ENCODE results near the gene RYR2.

RYR2 gene

DNA sequence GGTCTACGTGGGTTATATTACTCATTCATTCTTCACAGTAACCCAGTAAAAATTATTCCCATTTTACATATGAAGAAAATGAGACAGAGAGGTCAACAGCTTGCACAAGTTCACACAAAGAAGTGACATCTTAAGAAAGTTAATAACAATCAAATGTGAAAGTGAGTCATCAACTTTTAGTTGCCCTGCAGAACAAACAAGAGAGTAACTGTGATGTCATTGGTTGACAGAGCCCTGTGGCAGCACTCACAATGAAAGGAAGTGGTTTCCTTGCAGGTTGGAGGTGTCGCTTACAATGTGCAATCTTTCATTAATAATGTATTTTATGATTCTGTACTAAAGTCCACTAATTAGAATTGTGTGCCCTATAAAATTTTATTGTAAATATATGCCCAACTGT is 369.6 kb downstream of the RYR2 start:
- in situ Hi-C loops (cut with MboI; ENCODE audit: low sequenced_read_pairs), result no loop called here

DNA sequence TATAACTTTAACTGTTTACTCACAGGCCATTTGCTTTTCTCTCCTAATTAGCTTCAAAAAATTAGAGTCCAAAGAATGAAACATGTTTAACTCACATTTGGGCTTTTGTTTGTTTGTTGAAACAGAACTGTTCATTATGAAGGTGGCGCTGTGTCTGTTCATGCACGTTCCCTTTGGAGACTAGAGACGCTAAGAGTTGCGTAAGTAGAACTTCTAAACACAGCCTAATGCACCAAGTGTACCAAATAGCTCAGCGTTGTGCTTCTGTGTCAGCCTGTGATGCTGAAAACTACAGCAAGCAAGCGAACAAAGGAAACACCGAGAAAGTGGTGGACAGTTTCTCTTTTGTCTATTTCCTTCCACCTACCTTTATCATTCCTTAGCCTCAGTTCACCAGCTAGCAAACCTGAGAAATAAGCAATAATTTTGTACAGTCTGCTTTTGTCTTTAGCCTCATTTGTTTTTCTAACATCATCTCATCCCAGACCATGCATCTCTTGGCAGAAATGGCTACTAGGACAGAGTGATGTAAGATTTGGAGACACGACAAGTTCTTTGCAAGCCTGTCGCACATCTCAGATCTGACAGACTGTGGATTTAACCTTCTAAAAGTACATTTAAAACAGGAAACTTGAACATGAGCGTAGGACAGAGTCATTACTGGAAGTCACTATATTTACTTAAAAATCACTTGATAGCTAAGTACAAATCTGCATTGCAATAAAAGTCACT is 375.1 kb downstream of the RYR2 start:
- in situ Hi-C loops (cut with MboI; ENCODE audit: low sequenced_read_pairs), result no loop called here

DNA sequence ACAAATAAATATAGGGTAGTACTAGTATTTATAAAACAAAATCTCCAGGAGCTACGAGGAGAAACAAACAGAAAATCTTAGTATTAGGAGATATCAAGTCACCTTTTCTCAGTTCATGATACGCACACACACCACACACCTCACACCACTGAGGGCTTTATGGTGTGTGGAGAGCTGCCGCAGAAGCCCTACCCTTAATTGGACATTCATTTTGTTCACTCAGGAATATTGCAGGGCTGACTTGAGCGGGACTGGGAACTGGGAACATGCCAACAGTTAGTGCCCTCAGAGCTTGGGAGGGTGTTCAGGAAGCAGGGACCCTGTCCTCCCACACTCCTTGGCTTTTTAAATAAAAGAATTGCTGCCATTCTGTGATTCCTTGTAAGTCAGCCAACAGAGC is 386.8 kb downstream of the RYR2 start:
- in situ Hi-C loops (cut with MboI; ENCODE audit: low sequenced_read_pairs), result no loop called here

DNA sequence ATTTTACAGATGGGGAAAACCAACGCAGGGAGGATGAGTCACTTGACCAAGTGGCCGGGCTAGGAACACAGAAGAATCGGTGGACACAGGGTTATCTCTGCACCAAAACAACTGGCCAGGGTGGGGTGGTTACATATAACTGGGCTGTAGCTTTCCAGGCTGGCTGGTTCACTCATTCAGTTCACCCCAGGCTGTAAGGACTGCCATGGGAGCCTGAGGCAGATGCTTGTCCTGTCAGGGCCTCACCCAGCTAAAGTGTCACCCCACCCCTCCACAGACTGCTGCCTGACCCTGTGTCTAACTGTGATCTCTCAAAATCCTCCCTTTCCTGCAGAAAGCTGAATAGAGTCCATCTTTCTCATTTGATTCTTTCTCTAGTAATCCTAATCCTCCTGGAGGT is 387.3 kb downstream of the RYR2 start:
- in situ Hi-C loops (cut with MboI; ENCODE audit: low sequenced_read_pairs), result no loop called here

DNA sequence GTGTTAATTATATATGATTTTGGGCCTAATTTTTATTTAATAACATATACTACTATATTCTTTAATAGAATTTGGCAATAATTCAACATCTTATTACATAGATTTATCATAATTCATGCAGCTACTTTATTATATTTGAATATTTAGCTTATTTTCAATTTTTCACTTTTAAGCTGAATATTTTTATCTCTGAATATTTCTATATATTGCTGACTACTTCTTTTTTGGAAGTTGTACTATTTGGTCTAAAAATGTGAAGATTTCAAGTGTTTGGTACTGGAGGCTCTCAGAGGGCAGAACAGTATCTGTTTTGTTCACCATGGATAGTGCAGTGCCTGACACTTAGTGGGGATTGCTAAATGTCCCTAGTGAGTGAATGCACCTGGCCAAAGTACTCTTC is 389.5 kb downstream of the RYR2 start:
- in situ Hi-C loops (cut with MboI; ENCODE audit: low sequenced_read_pairs), result no loop called here

DNA sequence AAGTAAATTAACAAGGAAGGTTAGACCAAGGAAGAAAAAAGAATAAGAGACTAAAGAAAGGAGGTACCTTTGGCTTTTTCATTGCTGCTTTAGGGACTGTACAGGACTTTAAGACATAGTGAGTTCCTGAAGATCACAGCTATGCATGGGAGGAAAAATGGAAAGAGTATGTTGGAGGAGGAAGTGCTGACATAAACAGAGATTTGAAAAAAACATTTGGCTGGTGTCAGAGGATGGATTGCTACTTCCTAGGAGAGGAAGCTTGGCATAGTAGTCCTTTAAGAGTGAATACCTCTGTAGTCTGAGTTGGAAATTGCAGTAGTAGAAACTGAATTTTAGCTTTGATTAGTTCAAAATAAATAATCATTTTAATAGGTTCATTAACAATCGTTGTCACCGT is 398.4 kb downstream of the RYR2 start:
- in situ Hi-C loops (cut with MboI; ENCODE audit: low sequenced_read_pairs), result no loop called here

DNA sequence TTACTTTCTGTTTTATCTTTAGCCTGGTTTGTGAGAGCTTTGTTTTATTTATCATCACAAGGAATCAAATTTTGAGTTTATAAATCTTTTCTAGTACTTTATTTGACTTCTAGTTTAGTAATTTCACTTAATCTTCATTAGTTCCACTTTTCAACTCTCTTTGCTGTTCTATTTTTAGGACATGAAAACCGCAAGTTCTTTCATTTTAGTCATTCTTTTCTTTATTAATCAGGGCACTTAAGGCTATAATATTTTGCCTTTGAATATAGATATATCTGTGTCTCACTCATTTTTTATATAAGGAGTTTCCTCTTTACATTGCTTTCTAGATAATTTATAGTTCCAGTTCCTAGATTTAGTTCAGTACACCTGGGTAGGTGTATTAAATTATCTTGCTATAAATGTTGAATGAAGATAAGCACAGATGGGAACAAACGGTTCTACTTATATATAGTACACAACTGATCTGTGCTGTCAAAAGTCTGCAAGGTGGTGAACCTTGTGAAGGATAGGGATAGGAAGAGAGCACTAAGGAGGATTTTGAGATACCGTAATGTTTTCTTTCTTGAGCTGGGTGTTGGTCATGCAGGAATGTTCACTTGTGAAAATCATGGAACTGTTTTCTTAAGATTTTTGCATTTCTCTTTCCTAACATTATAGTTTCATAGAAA is 402.3 kb downstream of the RYR2 start:
- in situ Hi-C loops (cut with MboI; ENCODE audit: low sequenced_read_pairs), result no loop called here

DNA sequence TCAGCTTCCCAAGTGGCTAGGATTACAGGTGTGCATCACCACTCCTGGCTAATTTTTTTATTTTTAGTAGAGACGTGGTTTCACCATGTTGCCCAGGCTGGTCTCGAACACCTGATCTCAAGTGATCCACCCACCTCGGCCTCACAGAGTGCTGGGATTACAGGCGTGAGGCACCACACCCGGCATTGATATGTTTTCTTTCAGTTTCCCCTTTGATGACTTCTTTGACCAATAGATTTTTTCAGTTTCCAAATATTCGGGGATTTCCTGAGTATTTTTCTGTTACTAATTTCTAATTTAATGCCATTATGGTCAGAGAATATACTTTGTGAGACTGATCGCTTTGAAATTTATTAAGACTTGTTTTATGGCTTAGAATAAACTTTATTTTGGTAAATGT is 406.1 kb downstream of the RYR2 start:
- in situ Hi-C loops (cut with MboI; ENCODE audit: low sequenced_read_pairs), result no loop called here

DNA sequence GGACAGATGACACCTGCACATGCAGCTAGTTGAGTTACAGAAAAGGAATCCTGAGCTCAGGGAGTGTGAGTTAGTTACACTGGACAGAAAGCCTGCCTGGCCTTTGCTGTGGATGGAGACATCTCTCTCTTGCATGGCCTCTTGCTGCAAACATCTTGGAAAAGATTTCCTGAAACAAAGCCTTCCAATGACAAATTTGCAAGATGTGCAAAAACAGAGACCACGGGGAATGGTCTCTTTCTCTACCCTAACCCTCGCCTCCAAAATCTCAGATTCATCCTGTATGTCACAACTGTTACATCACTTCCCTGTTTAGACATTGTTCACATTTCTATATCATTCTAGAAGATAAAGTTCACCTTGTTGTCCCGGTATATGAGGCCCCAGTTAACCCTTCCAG is 415.6 kb downstream of the RYR2 start:
- in situ Hi-C loops (cut with MboI; ENCODE audit: low sequenced_read_pairs), result no loop called here

DNA sequence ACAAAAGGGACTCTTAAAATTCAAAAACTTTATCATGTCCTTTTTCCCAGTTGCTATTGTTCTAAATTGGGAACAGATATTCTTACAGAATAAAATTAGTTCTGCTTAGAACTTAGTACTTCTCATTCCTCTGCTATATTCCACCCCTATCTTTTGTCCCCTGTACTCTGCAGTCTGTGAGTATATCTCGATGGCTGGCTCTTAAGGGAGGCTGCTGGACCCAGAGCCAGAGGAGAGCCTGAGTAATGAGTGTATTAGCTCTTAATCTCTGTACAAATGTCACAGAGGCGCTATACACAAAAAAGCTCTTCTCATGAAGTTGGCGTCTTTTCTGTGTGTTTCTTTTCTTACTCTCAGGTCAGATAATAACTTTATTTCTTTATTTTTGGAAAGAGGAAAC is 425.3 kb downstream of the RYR2 start:
- in situ Hi-C loops (cut with MboI; ENCODE audit: low sequenced_read_pairs), result no loop called here

DNA sequence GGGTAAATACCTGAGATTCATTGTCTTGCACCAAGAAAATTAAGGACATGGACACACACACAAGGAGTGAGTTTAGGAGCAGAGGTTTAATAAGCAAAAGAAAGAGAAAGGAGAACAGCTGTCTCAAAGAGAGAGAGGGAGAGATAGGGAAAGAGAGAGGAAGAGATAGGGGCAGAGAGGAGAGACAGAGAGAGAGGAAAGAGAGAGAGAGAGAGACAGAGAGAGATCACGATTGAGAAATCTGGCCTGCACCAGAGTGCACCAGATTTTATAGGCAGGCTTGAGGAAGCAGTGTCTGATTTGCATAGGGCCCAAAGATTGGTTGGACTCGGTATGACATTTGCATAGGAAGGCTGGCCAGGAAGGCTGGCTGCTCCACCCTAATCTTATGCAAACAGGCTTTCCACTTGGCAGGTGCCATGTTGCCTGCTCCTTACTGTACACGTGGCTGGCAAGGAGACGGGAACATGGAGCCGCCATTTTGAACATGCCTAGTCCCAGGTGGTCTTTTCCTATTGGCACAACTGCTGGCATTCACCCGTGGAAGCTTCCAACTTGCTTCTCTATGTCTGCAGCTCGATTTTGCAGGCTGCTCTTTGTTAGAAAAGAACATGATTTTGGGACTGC is 428.8 kb downstream of the RYR2 start:
- in situ Hi-C loops (cut with MboI; ENCODE audit: low sequenced_read_pairs), result no loop called here

DNA sequence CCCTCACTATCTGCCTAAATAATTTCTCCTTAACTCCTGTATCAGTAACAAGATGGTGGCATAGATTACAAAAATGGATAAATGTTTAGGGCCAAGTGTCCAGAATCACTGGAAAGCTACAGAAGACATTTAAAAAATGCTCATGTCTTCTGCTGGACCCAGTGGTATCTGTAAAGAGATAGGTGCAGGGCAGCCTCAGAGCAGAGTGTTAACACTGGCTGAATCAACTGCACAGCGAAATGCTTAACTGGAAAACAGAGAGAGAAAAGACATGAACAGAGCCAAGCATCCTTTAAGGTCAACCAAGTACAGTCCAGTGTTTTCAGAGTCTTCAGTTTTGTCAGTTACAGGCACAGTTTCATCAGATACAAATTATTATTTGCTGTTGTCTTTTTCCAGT is 429.4 kb downstream of the RYR2 start:
- in situ Hi-C loops (cut with MboI; ENCODE audit: low sequenced_read_pairs), result no loop called here

DNA sequence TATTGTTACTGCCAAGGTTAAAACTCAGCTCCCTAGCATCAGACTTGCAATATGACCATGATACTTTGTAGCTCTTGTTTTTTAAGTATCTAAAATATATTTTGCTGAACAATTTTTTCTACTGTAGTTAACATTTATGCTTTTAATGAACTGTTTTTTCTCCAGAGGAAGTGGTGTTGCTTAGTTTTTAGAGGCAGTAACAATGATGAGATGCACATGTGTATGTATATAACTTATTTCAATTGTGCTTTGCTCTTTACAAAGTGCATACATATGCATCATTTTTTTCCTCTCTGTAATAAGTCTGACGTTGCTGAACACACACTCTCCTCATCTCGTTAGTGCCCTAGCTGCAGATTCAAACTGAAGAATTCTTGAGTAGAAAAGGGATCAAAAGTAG is 430.0 kb downstream of the RYR2 start:
- in situ Hi-C loops (cut with MboI; ENCODE audit: low sequenced_read_pairs), result no loop called here

DNA sequence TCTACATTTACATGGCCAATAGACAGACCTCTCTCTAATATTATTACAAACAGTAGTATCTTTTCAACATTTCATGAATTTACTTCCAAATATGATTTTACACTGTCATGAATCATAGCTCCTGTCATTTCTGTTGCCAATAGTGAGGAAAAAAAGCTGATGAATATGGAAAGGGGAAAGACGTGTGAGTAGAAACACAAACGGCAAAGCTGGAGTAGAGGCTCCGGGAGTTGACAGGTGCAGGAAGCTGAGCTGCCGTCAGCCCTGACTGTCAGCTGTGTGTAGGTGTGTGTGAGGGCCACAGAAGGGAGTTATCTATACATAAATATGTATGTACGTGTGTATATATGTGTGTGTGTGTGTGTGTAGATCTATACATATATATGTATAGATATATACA is 431.9 kb downstream of the RYR2 start:
- in situ Hi-C loops (cut with MboI; ENCODE audit: low sequenced_read_pairs), result no loop called here

DNA sequence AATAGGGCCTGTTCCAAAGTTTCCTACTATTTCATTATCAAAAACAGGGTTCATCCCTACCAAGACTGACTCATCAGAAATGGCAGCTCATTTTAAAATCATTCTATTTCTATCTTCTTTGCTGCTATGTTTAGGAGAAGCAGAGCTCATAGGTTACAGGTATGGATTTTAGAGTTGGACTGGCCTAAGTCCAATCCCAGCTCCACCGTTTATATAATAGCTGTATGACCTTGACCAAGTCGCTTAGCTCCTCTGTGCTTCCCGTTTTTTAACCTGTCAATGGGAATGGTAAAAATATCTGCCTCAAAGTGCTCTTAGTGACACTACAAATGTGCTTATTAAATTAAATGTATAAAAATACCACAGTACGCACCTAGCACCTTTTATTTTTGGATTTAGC is 436.1 kb downstream of the RYR2 start:
- in situ Hi-C loops (cut with MboI; ENCODE audit: low sequenced_read_pairs), result no loop called here

DNA sequence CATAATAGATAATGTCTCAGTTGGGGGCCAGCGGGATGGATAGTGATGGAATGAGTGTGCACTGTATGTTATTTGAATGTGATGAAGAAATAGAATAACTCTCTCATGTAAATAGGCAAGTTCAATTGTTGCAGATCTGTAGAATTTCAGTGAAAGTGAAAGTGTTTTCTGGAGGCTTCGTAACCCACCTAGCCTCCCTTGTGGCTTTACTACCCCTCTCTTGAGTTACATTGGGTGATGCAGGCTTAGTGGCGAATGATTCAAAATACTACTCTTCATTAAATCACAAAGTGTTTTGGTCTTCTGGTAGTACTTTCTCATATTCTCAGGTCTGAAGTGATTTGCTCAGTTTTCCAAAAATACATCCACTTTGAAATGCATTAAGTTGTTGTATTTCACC is 436.9 kb downstream of the RYR2 start:
- in situ Hi-C loops (cut with MboI; ENCODE audit: low sequenced_read_pairs), result no loop called here

DNA sequence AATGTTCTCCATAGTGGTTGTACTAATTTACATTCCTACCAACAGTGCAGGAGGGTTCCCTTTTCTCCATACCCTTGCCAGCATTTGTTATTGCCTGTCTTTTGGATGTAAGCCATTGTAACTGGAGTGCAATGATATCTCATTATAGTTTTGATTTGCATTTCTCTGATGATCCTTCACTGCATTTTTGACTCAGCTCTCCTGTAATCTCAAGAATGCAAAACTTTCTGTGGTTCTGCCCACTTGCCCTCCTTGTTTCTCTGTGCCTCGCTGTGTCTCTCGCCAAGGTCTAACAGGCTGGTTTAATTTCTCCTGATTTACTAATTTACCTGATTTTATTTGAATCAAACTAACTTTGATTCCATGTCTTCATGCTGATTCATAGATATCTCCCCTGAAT is 440.8 kb downstream of the RYR2 start:
- in situ Hi-C loops (cut with MboI; ENCODE audit: low sequenced_read_pairs), result no loop called here

DNA sequence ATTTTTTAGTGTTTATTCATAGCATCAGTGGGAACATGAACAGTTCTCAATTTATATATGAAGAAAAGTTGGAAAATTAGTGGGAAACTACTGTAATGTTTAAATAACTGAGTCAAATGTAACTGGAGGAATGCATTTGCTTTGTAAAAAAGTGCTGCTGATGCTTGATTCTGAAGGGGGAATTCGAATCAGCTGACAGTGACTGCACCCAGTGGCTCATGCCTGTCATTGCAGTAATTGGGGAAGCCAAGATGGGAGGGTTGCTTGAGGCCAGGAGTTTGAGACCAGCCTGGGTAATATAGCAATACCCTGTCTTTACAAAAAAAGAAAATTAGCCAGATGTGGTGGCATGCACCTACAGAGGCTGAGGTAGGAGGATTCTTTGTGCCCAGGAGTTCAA is 450.4 kb downstream of the RYR2 start:
- in situ Hi-C loops (cut with MboI; ENCODE audit: low sequenced_read_pairs), result no loop called here

DNA sequence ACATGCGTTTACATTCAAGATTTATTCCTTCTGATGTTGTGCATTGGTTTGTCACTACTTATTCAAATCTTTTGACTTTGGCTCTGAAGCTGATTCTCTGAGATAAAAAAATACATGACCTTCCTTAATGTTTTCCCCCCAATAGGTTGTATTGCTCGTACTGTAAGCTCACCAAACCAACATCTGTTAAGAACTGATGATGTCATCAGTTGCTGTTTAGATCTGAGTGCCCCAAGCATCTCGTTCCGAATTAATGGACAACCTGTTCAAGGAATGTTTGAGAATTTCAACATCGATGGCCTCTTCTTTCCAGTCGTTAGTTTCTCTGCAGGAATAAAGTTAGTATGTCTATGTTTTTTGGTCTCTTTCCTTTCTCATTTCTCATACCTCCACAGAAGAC is 458.6 kb downstream of the RYR2 start:
- in situ Hi-C loops (cut with MboI; ENCODE audit: low sequenced_read_pairs), result no loop called here

DNA sequence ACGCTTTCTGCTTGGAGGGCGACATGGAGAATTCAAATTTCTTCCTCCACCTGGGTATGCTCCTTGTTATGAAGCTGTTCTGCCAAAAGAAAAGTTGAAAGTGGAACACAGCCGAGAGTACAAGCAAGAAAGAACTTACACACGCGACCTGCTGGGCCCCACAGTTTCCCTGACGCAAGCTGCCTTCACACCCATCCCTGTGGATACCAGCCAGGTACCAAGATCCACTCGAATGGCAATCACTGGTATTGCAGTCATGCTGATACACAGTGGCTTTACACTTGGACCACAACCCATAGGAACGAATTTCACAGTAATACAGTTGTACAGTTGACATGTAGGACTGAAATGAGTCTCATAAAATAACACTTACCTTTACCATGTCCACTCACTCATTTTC is 461.3 kb downstream of the RYR2 start:
- in situ Hi-C loops (cut with MboI; ENCODE audit: low sequenced_read_pairs), result no loop called here

DNA sequence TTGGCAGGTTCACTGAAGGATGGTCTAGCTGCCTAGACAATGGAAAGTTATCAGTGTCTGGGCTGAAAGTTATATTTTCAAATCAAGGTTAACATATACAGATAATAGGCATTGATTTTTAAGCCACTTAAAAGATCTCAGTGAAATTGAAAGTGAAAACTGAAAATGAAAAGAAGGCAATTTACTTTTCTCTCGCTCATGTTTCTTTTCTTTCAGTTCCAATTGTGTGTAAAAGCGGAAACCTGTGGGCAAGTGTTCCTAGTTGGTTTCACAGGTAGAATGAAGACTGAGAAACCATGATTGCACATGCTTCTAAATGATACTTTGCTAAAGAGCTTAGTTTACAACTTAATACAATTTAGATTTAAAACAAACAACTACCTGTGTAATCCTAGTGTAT is 465.0 kb downstream of the RYR2 start:
- in situ Hi-C loops (cut with MboI; ENCODE audit: low sequenced_read_pairs), result no loop called here

DNA sequence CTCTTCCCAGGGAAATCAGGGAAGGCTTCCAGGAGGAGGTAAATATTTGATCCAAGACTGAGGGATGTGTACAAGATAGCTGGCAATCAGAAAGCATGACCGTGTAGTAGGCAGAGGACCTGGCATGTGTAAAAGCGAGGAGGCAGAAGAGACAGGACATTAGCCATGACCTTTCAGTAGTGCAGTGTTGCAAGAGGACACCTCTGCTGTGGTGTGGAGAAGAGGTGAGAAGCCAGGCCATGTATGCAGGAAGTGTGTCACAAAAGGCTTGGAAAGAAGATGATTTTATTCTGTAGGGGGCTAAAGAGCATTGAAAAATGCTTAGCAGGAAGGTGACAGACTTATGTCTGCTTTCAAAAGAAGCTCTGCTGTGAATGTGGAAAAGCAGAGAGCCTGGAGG is 467.8 kb downstream of the RYR2 start:
- in situ Hi-C loops (cut with MboI; ENCODE audit: low sequenced_read_pairs), result no loop called here

Measured in HL-60/S4 treated with phorbol 12-myristate 13-acetate at 8.2 ng/mL for 4 days and 3 days (cell line).